ENCODE measurements around the gene PPP2R3C. TPM values are rescaled to one million over a fixed set of nuclear protein-coding genes. Genes with fewer than 3 reads are reported as not detected.

PPP2R3C gene
- total RNA-seq, 1 experiment from 2014 or later, result 19.6 TPM

- no TSS peak for BruUV-seq (replicated peaks)
- Histone ChIP-seq H3K9me3 (ENCODE audit: control insufficient read depth, insufficient read depth, low read depth, low read length) (no peaks in the 10 kb centered on the region), H3K27ac (ENCODE audit: low read length) (peak overlapping the region; percentile 99; the same call in 1 of the 2 replicates), H3K36me3 (ENCODE audit: control insufficient read depth, insufficient read depth, low read length) (no peaks in the 10 kb centered on the region), H3K27me3 (ENCODE audit: control insufficient read depth, insufficient read depth, low read length) (no peaks in the 10 kb centered on the region), H3K4me3 (ENCODE audit: low read depth in 2 of 2, low read length in 2 of 2) (peak overlapping the region; percentile 87 to 94; a peak in 2 of 4 replicates), H3K4me1 (ENCODE audit: control insufficient read depth, insufficient read depth, low read length) (peaks cover 17% of the 10 kb centered on the region; the same call in 1 of the 2 replicates)
- DNase-seq (ENCODE audit: low read depth, low spot score), result no peak
- TF ChIP-seq TCF7L2 (IDR thresholded peaks at IDR 0.05; ENCODE audit: low read depth, low read length) (no peak), CTCF (IDR thresholded peaks at IDR 0.05) (no peak), POLR2AphosphoS5 (IDR thresholded peaks at IDR 0.05; ENCODE audit: low read depth, low read length) (no peak), SIN3A (IDR thresholded peaks at IDR 0.05; ENCODE audit: borderline replicate concordance, insufficient read depth, low read depth, low read length) (no peak), REST (IDR thresholded peaks at IDR 0.05; ENCODE audit: insufficient read depth in 1 of 2, low read depth in 2 of 2, low read length in 1 of 2) (no peak)
- ChIA-PET POLR2A (no interaction called here), CTCF (interaction anchor here (0.7 kb wide), 1 partner anchor 246 kb away, joined by 6 read pairs; no protein-coding TSS in a partner anchor)
- in situ Hi-C loops (cut with HindIII; ENCODE audit: low pct_unique_long_range_greater_than_20kb, low sequenced_read_pairs) (no loop called here), intact Hi-C loops (cut with micrococcal nuclease; ENCODE audit: unreplicated experiment) (no loop called here)
- no peak for ATAC-seq
These were observed 2.3 kb upstream of the PPP2R3C start for GRCh38 chr14:35124127-35124526.

GRCh38 chr14:35123388-35123703 lies 1.6 kb upstream of the PPP2R3C start:
- no peak for DNase-seq (ENCODE audit: low read depth, low spot score)
- Histone ChIP-seq H3K27ac (ENCODE audit: low read length) (peak overlapping the region; percentile 99), H3K4me3 (ENCODE audit: low read depth in 2 of 2, low read length in 2 of 2) (peak overlapping the region; percentile 87 to 94), H3K4me1 (ENCODE audit: control insufficient read depth, insufficient read depth, low read length) (peaks cover 17% of the 10 kb centered on the region; the same call in 1 of the 2 replicates), H3K27me3 (ENCODE audit: control insufficient read depth, insufficient read depth, low read length) (no peaks in the 10 kb centered on the region), H3K9me3 (ENCODE audit: control insufficient read depth, insufficient read depth, low read depth, low read length) (no peaks in the 10 kb centered on the region), H3K36me3 (ENCODE audit: control insufficient read depth, insufficient read depth, low read length) (no peaks in the 10 kb centered on the region)
- intact Hi-C loops (cut with micrococcal nuclease; ENCODE audit: unreplicated experiment) (no loop called here), in situ Hi-C loops (cut with HindIII; ENCODE audit: low pct_unique_long_range_greater_than_20kb, low sequenced_read_pairs) (no loop called here)
- ATAC-seq, result no peak
- ChIA-PET CTCF (no interaction called here), POLR2A (no interaction called here)
- TF ChIP-seq SIN3A (IDR thresholded peaks at IDR 0.05; ENCODE audit: borderline replicate concordance, insufficient read depth, low read depth, low read length) (no peak), CTCF (IDR thresholded peaks at IDR 0.05) (no peak), TCF7L2 (IDR thresholded peaks at IDR 0.05; ENCODE audit: low read depth, low read length) (no peak), POLR2AphosphoS5 (IDR thresholded peaks at IDR 0.05; ENCODE audit: low read depth, low read length) (no peak), REST (IDR thresholded peaks at IDR 0.05; ENCODE audit: insufficient read depth in 1 of 2, low read depth in 2 of 2, low read length in 1 of 2) (no peak)
- no TSS peak for BruUV-seq (replicated peaks)

Data from Panc1 (cell line).